HG02763 (cell line): ENCODE measurements around the gene OVCH1.
"Not testable (repeated sequence)": the region's sequence is repeated elsewhere in the genome, so short reads cannot be mapped to it uniquely, and the experiment has no call there.

Experiments
- ATAC-seq: cut with Tn5 transposase; IDR thresholded peaks from one replicate; pipeline ENCODE4 v1.9.1; 2021; ENCODE audit warnings: mild to moderate bottlenecking, moderate library complexity; ENCODE audit not compliant: unreplicated experiment

OVCH1 gene

DNA sequence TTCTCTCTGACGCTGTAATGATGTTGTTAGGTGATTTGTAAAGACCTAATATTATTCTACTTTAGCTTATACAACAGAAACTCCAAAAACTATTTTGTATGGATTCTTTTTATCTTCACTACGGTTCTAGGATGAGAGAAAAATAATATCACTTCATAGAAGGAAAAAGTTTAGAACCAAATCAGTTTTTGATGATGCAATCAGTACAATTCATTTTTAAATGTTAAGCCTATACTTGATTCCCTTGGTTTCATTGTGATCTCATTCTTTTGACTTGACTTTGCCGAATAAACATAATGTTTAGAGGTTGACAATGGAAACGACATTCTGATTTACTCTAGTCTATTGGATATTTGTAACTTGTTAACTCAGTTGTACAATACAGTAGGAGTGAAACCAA, 91.9 kb downstream of the OVCH1 start:
- no peak for ATAC-seq

DNA sequence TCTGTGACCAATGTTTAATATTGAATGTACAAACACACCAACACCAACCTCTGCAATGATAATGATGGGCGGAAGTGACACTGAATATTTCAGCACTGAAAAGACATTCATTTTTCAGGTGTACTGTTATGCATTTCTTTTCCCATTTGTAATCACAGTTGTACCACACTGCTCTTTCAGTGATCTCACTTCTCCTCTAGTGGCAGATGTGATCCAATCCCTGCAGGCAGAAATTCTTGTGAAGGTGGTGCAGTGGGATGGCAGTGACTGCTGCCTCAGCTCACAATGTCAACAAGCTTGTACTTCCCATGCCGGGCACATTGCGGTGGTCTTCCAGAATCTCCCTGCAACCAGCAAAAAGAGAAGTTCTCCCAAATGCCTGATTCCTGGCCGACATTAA, 93.5 kb downstream of the OVCH1 start:
- no peak for ATAC-seq

DNA sequence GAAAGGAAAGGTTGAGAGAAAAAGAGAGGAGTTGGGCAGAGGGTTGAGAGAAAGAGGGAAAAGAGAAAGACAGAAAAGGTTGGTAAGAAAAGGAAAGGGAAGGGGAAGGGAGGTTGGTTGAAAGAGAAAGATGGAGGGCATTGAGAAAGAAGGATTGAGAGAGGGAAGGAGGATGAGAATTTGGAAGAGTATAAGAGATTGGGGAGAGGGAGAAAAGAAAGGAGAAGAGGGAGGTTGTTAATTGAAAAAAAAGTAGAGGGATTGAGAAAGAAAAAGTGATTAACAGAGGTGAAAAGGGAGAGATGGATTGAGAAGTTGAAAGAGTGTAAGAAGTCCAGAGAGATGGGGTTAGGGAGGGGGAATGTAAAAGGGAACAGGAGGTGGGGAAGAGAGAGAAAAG, 95.0 kb downstream of the OVCH1 start:
- no peak for ATAC-seq

GRCh38 chr12:29398495-29398894, 99.0 kb downstream of the OVCH1 start:
- ATAC-seq: no peak

GRCh38 chr12:29396774-29397173, 100.7 kb downstream of the OVCH1 start:
- no peak for ATAC-seq

DNA sequence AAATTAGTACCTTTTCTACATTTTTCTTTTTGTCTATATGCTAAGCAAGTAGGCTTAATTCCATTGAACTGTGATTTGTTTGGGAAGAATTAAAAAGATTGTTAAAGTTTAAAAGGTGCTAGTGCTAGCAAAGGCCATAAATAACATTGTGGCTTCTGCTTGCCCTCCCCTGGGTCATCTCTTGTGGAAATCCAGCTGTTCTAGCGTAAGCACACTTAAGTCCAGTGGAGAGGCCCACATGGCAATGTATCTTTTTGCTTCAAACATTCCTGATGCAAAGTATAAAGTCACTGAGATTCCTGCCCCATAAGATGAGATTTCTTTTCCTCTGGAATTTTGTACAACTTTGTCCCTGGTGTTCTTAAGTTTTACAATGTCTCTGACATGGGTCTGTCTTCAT, 102.1 kb downstream of the OVCH1 start:
- ATAC-seq: no peak

- not testable (repeated sequence) for ATAC-seq
Observed at GRCh38 chr12:29390419-29390818, 107.1 kb downstream of the OVCH1 start.

- ATAC-seq: no peak
Observed at GRCh38 chr12:29389295-29389919, 108.1 kb downstream of the OVCH1 start.

GRCh38 chr12:29386084-29386680, 111.3 kb downstream of the OVCH1 start:
- ATAC-seq: not testable (repeated sequence)

- ATAC-seq: not testable (repeated sequence)
Observed at GRCh38 chr12:29385194-29385593, 112.3 kb downstream of the OVCH1 start.

DNA sequence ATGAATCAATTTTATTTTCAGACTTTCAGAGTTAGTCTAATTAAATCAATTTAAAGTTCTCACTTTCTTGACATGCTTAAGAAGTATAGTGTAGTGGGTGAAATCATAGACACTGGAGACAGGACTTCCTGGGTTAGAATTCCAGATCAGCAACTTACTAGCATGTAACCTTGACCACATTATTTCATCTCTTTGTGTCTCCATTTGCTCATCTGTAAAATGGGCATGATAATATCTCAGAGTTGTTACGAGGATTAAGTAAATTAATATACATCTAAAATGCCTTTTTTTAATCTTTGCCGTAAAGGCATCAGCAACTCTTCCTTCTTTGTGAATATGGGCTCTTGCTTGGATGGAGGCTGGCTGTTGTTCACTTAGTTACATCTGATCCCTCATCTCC, 115.2 kb downstream of the OVCH1 start:
- no peak for ATAC-seq

- ATAC-seq: peak; percentile 96
Observed at GRCh38 chr12:29380536-29381523, 116.7 kb downstream of the OVCH1 start, which contains the start of gene ERGIC2. Gene ERGIC2 (minus strand): TSS chr12:29381172. CDS start chr12:29371633, 9,539 bp downstream.
